H1 (cell line): ENCODE data around the gene QPCT. TPM values are rescaled to one million over a fixed set of nuclear protein-coding genes. Genes with fewer than 3 reads are reported as not detected.

Source experiments
- CHD1 ChIP-seq: IDR thresholded peaks from 2 replicates; pipeline ENCODE4 v1.6.1; 2012; ENCODE audit warnings: low read depth, low read length, improper control_type of control experiment
- MAFK ChIP-seq: IDR thresholded peaks from 2 replicates; pipeline ENCODE4 v1.6.1; 2012; ENCODE audit warnings: low read depth, mild to moderate bottlenecking, improper control_type of control experiment, low read length
- USF2 ChIP-seq: IDR thresholded peaks from 2 replicates; pipeline ENCODE4 v1.6.1; 2011; ENCODE audit warnings: low read length, improper control_type of control experiment
- polyA plus RNA-seq, 7 experiments: library from polyadenylated mRNA; depleted of rRNA in 3 of 7; stranded (reverse) in 5 of 7; unstranded in 2 of 7; fragments of >200 nt in 5 of 7; fragments of 200-250 nt in 2 of 7; gene quantifications; 1 replicate in 5 of 7; 2 replicates in 1 of 7; 4 replicates in 1 of 7; pipeline versions ENCODE4 v1.2.1 to v1.2.3, GENCODE V29; 2011 to 2013; ENCODE audit warnings: missing spikeins in 2 of 7, mixed read lengths in 2 of 7
- total RNA-seq: library from RNA; stranded (reverse); fragmentation: NEBNext Ultra II Directional; extraction: Animal tissue kit (Norgen Biotek cat#: 25700); gene quantifications from 2 replicates; pipeline ENCODE4 v1.2.1, GENCODE V29; 2021

The QPCT gene
- total and polyA plus RNA-seq, 2 of the 8 experiments (the other 6 are each of a cell fraction or from before 2014, with no cell fraction given): 4.0 to 4.3 TPM

GRCh38 chr2:37323176-37323780 is 21.2 kb upstream of the QPCT start (continued):
- TF ChIP-seq CHD1: no peak
- TF ChIP-seq MAFK: no peak
- no peak for TF ChIP-seq USF2
